GM18499 (cell line): ENCODE results near the gene RGPD5.
"Not testable (repeated sequence)": the region's sequence is repeated elsewhere in the genome, so short reads cannot be mapped to it uniquely, and the experiment has no call there.

Experiments
- ATAC-seq: cut with Tn5 transposase; IDR thresholded peaks from one replicate; pipeline ENCODE4 v1.9.1; 2021; ENCODE audit warnings: moderate number of reproducible peaks; ENCODE audit not compliant: insufficient read depth, unreplicated experiment

Gene RGPD5

DNA sequence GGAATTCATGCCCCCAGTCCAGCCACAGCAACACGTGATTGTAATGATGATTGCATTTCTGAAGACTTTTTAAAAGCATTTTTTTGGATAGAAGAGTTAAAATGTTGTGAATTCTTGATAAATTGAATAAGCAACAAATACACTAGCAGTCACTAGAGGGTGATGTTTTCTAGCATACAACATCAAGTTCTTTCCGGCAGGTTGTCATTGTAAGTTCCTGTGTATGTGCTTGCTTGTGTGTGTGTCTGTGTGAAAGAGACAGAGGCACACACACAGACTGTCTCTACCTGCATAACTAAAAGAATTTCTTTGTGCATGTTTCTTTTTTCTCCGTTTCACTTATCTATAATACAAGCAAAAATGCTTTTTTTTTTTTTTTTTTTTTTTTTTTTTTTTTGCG, 95.8 kb downstream of the RGPD5 start:
- not testable (repeated sequence) for ATAC-seq

DNA sequence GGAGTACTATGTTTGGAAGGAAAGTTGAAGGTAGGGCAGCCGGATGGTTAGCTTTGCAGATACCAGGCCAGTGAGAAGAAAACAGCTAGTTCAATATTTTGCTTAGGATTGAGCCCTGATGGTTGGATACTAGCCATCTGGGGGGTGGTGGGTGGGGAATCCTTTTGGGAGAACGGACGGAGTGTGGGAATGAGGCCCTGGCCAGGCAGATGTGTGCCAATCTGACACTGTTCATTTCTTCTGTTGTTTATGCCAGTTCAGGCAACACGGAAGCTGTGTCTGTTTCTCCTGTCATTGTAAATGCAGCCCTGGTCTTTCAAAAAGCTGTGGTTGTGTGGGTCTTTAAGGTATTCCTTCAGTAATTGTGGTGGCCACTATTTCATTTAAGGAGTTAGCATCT, 96.9 kb downstream of the RGPD5 start:
- ATAC-seq, result not testable (repeated sequence)

DNA sequence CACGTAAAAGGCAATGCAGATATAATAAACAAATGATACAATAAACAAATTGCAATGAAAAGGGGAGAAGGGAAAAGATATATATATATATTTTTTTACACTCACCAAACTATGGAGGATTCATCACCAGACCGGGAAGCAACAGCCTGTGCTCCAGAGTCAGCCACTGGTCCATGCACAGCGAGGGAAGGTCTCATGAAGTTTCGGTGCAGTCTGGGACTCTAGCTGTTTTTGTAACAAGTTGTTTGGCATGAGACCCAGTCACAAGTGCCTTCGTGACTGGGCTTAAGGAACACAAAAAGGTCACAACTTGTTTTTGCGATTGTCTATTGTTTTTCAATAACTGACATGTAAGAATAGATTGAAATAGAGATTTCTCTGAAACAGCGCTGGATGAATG, 99.6 kb downstream of the RGPD5 start:
- not testable (repeated sequence) for ATAC-seq

DNA sequence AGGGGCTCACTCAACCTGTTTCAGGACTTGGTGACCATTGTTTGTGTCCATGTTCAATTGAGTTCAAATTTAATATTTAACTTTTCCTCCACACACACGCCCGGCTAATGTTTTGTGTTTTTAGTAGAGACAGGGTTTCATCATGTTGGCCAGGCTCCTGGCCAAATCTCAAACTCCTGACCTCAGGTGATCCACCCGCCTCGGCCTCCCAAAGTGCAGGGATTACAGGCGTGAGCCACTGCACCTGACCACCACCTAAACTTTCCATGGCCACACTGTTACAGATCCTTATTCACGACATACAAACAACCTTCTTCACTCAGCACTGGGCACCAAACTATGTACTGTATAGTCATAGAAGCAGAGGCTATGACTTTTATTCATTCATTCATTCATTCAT, 100.0 kb downstream of the RGPD5 start:
- ATAC-seq, result not testable (repeated sequence)

DNA sequence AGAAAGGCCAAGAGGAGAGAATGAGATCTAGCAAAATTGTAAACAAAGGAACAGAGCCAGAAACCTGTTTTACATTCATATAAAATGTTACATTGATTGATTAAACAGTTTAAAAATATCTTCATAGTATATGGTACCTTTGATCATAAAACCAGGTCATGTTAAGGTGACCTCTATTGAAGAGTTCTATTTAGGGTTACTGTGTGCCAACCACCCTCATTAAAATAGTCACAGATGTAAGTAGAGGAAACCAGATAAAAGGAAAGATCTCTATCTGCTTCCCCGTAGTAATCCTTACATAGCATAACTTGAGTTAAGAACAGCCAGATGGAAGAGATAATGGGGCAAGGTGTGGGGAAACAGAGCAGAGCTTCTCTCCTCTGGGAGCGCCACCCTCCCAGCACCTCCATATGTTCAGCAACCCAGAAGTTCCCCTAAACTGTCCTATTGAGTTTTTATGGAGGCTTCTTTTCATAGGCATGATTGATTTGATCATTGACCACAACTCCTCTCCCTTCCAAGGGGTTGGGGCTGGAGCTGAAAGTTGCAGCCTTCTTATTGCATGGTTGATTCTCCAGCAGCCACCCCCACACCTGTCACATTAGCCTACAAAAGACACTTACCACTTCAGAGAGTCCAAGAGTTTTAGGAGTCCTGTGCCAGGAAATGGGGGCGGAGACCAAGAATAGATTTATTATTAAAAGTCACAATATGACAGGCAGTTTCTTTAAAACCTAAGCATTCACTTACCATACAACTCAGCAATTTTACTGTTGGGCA, 101.2 kb downstream of the RGPD5 start:
- ATAC-seq, result not testable (repeated sequence)

DNA sequence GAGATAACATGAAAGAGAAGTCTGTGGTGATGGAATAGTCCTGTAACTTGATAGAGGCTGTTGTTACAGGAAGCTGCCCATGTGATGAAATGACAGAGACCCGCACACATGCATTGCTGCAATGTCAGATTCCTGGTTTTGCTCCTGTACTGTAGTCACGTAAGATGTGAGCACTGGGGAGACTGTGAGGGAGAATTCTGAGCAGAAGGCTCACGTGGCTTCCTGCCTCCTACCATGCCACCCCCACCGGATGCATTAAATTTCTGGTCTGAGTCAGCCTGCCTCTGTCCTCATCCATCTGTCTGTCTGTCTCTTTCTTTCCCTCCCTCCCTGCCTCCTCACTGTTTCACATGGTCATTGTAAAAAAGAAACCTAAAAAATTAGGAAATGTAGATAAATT, 102.1 kb downstream of the RGPD5 start:
- peak; percentile 91 for ATAC-seq

DNA sequence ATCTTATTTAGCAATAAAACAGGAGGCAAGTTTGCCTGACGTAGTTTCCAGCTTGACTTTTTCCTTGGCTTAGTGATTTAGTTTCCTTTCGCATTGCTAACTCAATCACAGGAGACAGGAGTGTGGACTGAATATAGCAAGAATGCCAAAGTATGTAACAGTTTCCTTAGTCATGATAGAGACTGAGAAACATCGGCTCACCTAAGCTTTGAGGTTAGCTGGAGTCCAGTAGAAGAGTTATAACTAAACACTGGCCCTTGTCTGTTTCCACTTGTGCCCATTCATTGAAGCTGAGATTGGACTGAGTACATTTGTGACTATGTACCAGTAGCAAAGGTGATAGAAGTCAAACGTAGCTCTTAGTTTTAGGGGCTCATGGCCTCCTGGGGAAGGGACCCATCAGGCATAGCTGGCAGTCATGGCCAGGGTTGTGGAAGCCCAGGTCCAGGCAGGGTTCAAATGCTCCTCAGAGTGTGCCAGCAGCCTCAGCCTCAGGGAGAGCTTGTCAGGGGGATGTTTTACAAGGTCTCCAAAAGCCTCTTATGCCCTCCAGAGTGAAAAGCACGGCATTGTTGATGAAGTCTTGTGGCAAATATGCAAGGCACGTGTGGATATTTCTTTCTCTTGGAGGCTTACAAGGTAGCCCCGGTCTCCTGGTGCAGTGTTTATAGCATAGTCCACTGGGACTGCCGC, 103.8 kb downstream of the RGPD5 start:
- not testable (repeated sequence) for ATAC-seq

DNA sequence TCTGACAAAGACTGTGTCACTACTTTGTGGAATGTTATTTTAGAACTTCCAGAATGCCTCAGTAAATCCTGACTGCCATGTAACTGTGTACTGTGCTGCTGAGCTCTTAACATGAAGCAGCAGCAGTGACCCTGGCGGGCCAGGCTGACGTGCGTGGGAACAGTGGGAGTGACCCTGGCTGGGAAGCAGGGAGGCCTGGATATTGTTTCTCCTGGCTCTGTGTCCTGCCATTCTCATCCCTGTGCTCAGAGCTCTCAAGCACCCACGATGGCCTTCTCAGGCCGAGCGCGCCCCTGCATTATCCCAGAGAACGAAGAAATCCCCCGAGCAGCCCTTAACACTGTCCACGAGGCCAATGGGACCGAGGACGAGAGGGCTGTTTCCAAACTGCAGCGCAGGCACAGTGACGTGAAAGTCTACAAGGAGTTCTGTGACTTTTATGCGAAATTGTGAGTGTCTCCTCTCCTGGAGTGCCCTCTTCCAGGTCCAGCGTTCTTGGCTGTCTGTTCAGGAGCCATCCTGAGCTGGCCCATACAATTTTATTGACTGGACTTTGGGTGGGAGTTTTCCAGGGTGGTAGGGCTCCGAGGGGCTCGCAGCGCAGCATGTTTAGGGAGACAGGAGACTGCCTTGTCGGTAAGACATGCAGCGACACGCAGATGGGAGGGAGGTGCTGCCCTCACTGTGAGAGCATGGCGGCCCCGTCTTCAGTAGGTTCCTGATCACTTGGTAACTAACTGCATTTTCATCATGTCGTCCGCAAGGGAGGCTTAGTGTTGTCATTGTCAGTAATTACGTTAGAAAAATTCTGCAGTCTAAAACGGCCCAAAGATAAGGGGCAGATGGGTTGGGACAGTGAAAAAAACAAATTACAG, 104.6 kb downstream of the RGPD5 start, which contains the start of gene LIMS3:
Gene LIMS3 (plus strand): TSS at position 227 of the 875 bp plus-strand sequence. CDS start 41 bp downstream, at position 268.
- ATAC-seq, result not testable (repeated sequence)

DNA sequence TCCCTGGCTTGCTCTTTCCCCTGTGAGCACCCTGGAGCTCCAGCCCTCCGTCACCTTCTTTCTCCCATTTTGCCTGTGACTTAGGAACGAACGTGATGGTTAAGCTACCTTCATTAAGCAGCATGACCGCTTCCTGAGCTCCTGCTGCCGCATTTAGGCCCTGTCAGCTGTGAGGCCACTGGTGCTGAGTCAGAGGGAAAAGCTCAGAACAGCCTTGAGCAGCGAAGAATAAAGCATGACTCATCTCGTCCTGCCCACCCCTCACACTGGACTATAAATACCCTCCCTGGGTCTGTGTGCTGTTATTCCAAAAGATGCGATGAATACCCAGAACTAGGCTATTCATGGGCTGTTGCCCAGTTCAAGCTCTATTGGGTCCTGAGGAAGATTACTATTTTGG, 111.7 kb downstream of the RGPD5 start:
- ATAC-seq, result peak; percentile 77
